Breast epithelium (tissue), 4 donors: Measurements from ENCODE around the gene HIVEP3. TPM values are rescaled to one million over a fixed set of nuclear protein-coding genes. Genes with fewer than 3 reads are reported as not detected.
A peak's percentile ranks its signal among the peaks of the same experiment; 100 is the strongest.

ENCODE experiments used
- DNase-seq, 2 donors: peaks; one replicate each; pipeline ENCODE4 v3.0.0-alpha.2; 2019; ENCODE audit warnings: low spot score in 2 of 2
- H3K27ac ChIP-seq, 2 donors: fragments of 200-600 bp; sonication (generic) in 1 of 2; one replicate each; pipeline ENCODE4 v1.5.1; 2016 to 2019; ENCODE audit warnings: mild to moderate bottlenecking in 1 of 2
- H3K27me3 ChIP-seq, 2 donors: fragments of 200-600 bp; sonication (generic) in 1 of 2; one replicate each; pipeline versions ENCODE4 v1.5.1 to v1.6.0; 2017 to 2019; ENCODE audit warnings: control low read depth in 1 of 2, mild to moderate bottlenecking in 1 of 2
- H3K36me3 ChIP-seq: fragments of 200-600 bp; one replicate; pipeline ENCODE4 v1.5.1; 2019
- H3K4me1 ChIP-seq, 2 donors: fragments of 200-600 bp; sonication (generic); one replicate each; pipeline ENCODE4 v1.5.1; 2016 to 2019; ENCODE audit warnings: control low read depth in 1 of 2
- H3K4me3 ChIP-seq, 3 donors: fragments of 200-600 bp; sonication (generic); 1 replicate in 2 of 3; 2 replicates in 1 of 3; pipeline ENCODE4 v1.5.1; 2016 to 2019; ENCODE audit warnings: mild to moderate bottlenecking in 3 of 3, moderate library complexity in 2 of 3
- H3K9me3 ChIP-seq, 2 donors: fragments of 200-600 bp; sonication (generic) in 1 of 2; one replicate each; pipeline ENCODE4 v1.5.1; 2016 to 2019; ENCODE audit warnings: control low read depth in 1 of 2
- POLR2A ChIP-seq: fragments of 450-650 bp; IDR thresholded peaks from one replicate; pipeline ENCODE4 v1.6.1; 2016; ENCODE audit warnings: antibody characterized with exemption, mild to moderate bottlenecking, moderate library complexity
- POLR2AphosphoS5 ChIP-seq, 3 donors: sonication (generic); formaldehyde crosslinking; IDR thresholded peaks; one replicate each; pipeline ENCODE4 v1.6.1; 2017; ENCODE audit warnings: antibody characterized with exemption in 3 of 3
- intact Hi-C: fragments of 100-400 bp; cut with DNase I; formaldehyde crosslinking; loops from one replicate; pipeline ENCODE4 v1.15.1; 2023; ENCODE audit warnings: low total_unique reads
- total RNA-seq, 3 donors: library from RNA; depleted of rRNA; stranded (reverse); fragments of >200 nt; gene quantifications; one replicate each; pipeline ENCODE4 v1.1.0, GENCODE V29; 2016
- TF ChIP-seq, protein P1 (sequence below), 3 donors: fragments of 450-650 bp; IDR thresholded peaks; one replicate each; pipeline ENCODE4 v1.5.1; 2016 to 2017; ENCODE audit warnings: antibody characterized with exemption in 3 of 3, mild to moderate bottlenecking in 3 of 3, moderate library complexity in 3 of 3

The HIVEP3 gene
- total RNA-seq, 3 donors from 2014 or later: 3.5 to 13.5 (median 9.2) TPM

- intact Hi-C loops: no loop called here
Measured at GRCh38 chr1:41622859-41623732, 295.6 kb downstream of the HIVEP3 start.

DNA sequence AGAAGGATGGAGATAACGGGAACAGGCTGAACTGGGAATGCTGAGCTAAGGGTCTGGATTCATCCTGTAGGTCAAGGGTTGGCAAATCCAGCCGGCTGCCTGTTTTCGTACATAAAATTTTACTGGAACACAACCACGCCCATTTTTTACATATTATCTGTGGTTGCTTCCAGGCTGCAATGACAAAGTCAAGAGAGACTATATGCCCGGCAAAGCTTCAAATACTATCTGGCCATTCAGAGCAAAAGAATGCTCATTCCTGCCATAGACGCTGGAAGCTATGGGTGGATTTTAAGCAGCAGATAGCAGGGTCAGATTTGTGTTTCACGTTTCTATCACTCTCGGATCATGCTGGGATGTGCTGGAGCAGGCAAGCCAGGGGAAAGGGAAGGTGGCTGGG is 296.3 kb downstream of the HIVEP3 start:
- no peaks in the 10 kb centered on the region for H3K9me3 ChIP-seq
- no peak overlapping the region for H3K4me3 ChIP-seq
- intact Hi-C loops: no loop called here
- peaks cover 2 to 21% of the 10 kb centered on the region in 2 donors for H3K4me1 ChIP-seq
- TF ChIP-seq POLR2A (no peak), POLR2AphosphoS5 (IDR thresholded peaks at IDR 0.05) (no peak)
- TF ChIP-seq, protein P1, sequence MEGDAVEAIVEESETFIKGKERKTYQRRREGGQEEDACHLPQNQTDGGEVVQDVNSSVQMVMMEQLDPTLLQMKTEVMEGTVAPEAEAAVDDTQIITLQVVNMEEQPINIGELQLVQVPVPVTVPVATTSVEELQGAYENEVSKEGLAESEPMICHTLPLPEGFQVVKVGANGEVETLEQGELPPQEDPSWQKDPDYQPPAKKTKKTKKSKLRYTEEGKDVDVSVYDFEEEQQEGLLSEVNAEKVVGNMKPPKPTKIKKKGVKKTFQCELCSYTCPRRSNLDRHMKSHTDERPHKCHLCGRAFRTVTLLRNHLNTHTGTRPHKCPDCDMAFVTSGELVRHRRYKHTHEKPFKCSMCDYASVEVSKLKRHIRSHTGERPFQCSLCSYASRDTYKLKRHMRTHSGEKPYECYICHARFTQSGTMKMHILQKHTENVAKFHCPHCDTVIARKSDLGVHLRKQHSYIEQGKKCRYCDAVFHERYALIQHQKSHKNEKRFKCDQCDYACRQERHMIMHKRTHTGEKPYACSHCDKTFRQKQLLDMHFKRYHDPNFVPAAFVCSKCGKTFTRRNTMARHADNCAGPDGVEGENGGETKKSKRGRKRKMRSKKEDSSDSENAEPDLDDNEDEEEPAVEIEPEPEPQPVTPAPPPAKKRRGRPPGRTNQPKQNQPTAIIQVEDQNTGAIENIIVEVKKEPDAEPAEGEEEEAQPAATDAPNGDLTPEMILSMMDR (IDR thresholded peaks at IDR 0.05): no peak
- H3K36me3 ChIP-seq: no peaks in the 10 kb centered on the region
- no peak overlapping the region for H3K27ac ChIP-seq
- H3K27me3 ChIP-seq: no peaks in the 10 kb centered on the region
- no peak for DNase-seq

More at GRCh38 chr1:41622859-41623732, 295.6 kb downstream of the HIVEP3 start:
- H3K9me3 ChIP-seq: no peaks in the 10 kb centered on the region
- no peaks in the 10 kb centered on the region for H3K36me3 ChIP-seq
- TF ChIP-seq POLR2A (no peak), POLR2AphosphoS5 (IDR thresholded peaks at IDR 0.05) (no peak)
- H3K4me3 ChIP-seq: no peak overlapping the region
- no peaks in the 10 kb centered on the region for H3K27me3 ChIP-seq
- no peak overlapping the region for H3K27ac ChIP-seq
- peaks cover 2 to 16% of the 10 kb centered on the region in 2 donors for H3K4me1 ChIP-seq
- peak in 1 of 2 donors; percentile 15 for DNase-seq

DNA sequence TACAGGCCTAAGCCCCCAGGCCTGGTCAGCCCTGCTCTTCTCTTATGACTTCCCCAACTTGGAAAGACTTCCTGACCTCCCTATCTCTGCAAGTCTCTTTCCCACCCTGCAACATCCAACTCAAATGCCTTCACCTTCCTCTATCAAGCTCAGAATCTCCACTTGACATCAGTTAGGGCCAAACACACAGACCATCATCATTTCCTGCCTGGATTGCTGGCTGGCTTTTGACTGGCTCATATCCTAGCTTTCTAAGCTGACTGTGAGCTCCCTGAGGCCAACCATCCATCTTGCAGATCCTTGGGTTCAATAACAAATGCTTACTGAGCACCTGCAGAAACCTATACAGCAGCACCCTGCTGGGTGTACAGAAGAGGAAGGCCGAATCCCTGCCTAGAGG is 296.9 kb downstream of the HIVEP3 start:
- H3K27ac ChIP-seq: no peak overlapping the region
- H3K27me3 ChIP-seq: no peaks in the 10 kb centered on the region
- H3K4me1 ChIP-seq: peaks cover 2 to 27% of the 10 kb centered on the region in 2 donors
- no peaks in the 10 kb centered on the region for H3K9me3 ChIP-seq
- no peaks in the 10 kb centered on the region for H3K36me3 ChIP-seq
- TF ChIP-seq POLR2AphosphoS5 (IDR thresholded peaks at IDR 0.05) (no peak), POLR2A (no peak)
- TF ChIP-seq, protein P1 (IDR thresholded peaks at IDR 0.05): no peak
- H3K4me3 ChIP-seq: no peak overlapping the region
- intact Hi-C loops: no loop called here
- DNase-seq: no peak

DNA sequence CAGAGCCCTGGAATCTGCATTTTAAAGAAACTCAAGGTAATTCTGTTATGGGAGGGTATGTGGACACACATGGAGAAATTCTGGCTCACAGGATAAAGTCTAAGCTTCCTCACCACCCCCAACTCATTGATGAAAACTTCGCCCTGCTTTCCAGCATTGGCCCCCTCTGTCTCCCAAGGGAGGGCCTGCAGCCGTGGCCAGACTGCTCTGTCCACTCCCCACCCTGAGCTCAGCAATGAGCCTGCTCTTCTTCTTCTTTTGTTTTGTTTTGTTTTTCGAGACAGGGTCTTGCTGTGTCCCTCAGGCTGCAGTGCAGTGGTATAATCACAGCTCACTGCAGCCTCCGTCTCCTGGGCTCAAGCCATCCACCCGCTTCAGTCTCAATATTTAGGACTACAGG is 297.5 kb downstream of the HIVEP3 start:
- intact Hi-C loops: no loop called here
- peak in 1 of 2 donors; percentile 2 for DNase-seq
- Histone ChIP-seq H3K9me3 (no peaks in the 10 kb centered on the region), H3K27me3 (no peaks in the 10 kb centered on the region), H3K4me1 (peaks cover 2 to 27% of the 10 kb centered on the region in 2 donors), H3K36me3 (no peaks in the 10 kb centered on the region), H3K27ac (no peak overlapping the region), H3K4me3 (no peak overlapping the region)
- TF ChIP-seq, protein P1 (IDR thresholded peaks at IDR 0.05): no peak
- TF ChIP-seq POLR2A (no peak), POLR2AphosphoS5 (IDR thresholded peaks at IDR 0.05) (no peak)

DNA sequence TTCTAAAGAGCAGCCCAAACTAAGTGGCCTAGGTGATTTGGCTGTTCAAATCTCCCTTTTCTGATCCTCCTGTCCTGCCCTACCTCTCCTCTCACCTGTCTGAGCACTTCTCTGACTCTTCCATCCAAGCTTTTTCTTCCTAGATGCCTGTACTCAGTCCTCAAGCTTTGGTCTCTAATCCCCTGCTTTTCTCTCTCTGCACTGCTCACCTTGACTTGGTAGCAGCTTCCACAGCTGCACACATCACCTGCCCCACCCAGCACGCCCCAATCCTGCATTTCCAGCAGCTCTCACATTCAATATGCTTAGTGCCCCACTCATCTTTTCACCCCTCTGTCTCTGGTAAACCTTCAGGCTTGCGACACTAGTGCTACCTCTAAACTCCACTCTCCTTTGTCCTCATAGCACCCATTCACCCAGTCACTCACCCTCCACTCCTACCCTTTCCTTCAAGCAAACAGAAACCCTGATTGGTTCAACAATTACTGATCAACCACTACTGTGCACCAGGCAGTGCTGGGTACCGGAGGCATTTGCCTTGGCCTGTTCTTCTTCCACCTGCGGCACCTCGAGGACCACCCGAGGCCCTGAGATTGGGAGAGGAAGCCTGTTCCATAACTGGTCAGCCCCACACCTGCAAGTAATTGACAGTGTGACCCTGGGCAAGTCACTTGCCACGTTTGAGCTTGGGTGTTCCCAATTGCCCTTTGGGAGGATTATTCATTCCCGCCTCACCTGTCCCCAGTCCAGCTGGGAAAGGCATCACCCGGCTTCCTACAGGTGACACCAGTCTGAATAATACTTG is 298.2 kb downstream of the HIVEP3 start:
- TF ChIP-seq POLR2AphosphoS5 (IDR thresholded peaks at IDR 0.05): no peak
- TF ChIP-seq POLR2A: no peak
- TF ChIP-seq, protein P1 (IDR thresholded peaks at IDR 0.05): no peak
- intact Hi-C loops: no loop called here
- H3K36me3 ChIP-seq: no peaks in the 10 kb centered on the region
- no peaks in the 10 kb centered on the region for H3K27me3 ChIP-seq
- H3K4me1 ChIP-seq: peaks cover 2 to 27% of the 10 kb centered on the region in 2 donors
- H3K4me3 ChIP-seq: no peak overlapping the region
- H3K9me3 ChIP-seq: no peaks in the 10 kb centered on the region
- H3K27ac ChIP-seq: no peak overlapping the region
- DNase-seq: peak in 1 of 2 donors; percentile 13
